ENCODE results near the gene KIF12. TPM values are rescaled to one million over a fixed set of nuclear protein-coding genes. Genes with fewer than 3 reads are reported as not detected.

KIF12 gene
- total RNA-seq, 1 donor from 2014 or later, result 0.64 TPM

GRCh38 chr9:114123031-114123977, 24.2 kb upstream of the KIF12 start:
- TF ChIP-seq CTCF (IDR thresholded peaks at IDR 0.05), result no peak
- DNase-seq (ENCODE audit: extremely low spot score, unreplicated experiment), result no peak
- H3K4me3 Mint-ChIP-seq (ENCODE audit: unreplicated experiment), result no peak overlapping the region
- peaks cover 20% of the 10 kb centered on the region for H3K27me3 Mint-ChIP-seq (ENCODE audit: unreplicated experiment)
- no peaks in the 10 kb centered on the region for H3K36me3 Mint-ChIP-seq (ENCODE audit: unreplicated experiment)
- no peak overlapping the region for H3K27ac Mint-ChIP-seq (ENCODE audit: unreplicated experiment)
- H3K4me1 Mint-ChIP-seq (ENCODE audit: unreplicated experiment), result peaks cover 3% of the 10 kb centered on the region
- no peaks in the 10 kb centered on the region for H3K9me3 Mint-ChIP-seq (ENCODE audit: unreplicated experiment)

- no peak for DNase-seq (ENCODE audit: extremely low spot score, unreplicated experiment)
- Mint-ChIP-seq H3K27me3 (ENCODE audit: unreplicated experiment) (peaks cover 28% of the 10 kb centered on the region), H3K9me3 (ENCODE audit: unreplicated experiment) (no peaks in the 10 kb centered on the region), H3K27ac (ENCODE audit: unreplicated experiment) (no peak overlapping the region), H3K4me1 (ENCODE audit: unreplicated experiment) (peaks cover 3% of the 10 kb centered on the region), H3K36me3 (ENCODE audit: unreplicated experiment) (no peaks in the 10 kb centered on the region), H3K4me3 (ENCODE audit: unreplicated experiment) (no peak overlapping the region)
- no peak for TF ChIP-seq CTCF (IDR thresholded peaks at IDR 0.05)
These were observed 23.3 kb upstream of the KIF12 start for GRCh38 chr9:114122136-114123027.

- Mint-ChIP-seq H3K27ac (ENCODE audit: unreplicated experiment) (no peak overlapping the region), H3K4me3 (ENCODE audit: unreplicated experiment) (no peak overlapping the region), H3K36me3 (ENCODE audit: unreplicated experiment) (no peaks in the 10 kb centered on the region), H3K9me3 (ENCODE audit: unreplicated experiment) (no peaks in the 10 kb centered on the region), H3K27me3 (ENCODE audit: unreplicated experiment) (peaks cover 33% of the 10 kb centered on the region), H3K4me1 (ENCODE audit: unreplicated experiment) (peaks cover 3% of the 10 kb centered on the region)
- TF ChIP-seq CTCF (IDR thresholded peaks at IDR 0.05), result no peak
- DNase-seq (ENCODE audit: extremely low spot score, unreplicated experiment), result no peak
These were observed 22.4 kb upstream of the KIF12 start for GRCh38 chr9:114121227-114122135.

- Mint-ChIP-seq H3K4me1 (ENCODE audit: unreplicated experiment) (peaks cover 3% of the 10 kb centered on the region), H3K4me3 (ENCODE audit: unreplicated experiment) (no peak overlapping the region), H3K27ac (ENCODE audit: unreplicated experiment) (no peak overlapping the region), H3K27me3 (ENCODE audit: unreplicated experiment) (peaks cover 38% of the 10 kb centered on the region), H3K9me3 (ENCODE audit: unreplicated experiment) (no peaks in the 10 kb centered on the region), H3K36me3 (ENCODE audit: unreplicated experiment) (no peaks in the 10 kb centered on the region)
- TF ChIP-seq CTCF (IDR thresholded peaks at IDR 0.05), result no peak
- DNase-seq (ENCODE audit: extremely low spot score, unreplicated experiment), result no peak
These were observed 21.3 kb upstream of the KIF12 start for GRCh38 chr9:114120192-114121014.

Measured in osteocyte (in vitro differentiated cells).